Activated CD4-positive, alpha-beta T cell treated with anti-CD3 and anti-CD28 coated beads, Interleukin-2, amount 10 ng/mL, durations not matched to agents 7 days and 5 days (primary cell): ENCODE results near the gene FOXC1. TPM values are rescaled to one million over a fixed set of nuclear protein-coding genes. Genes with fewer than 3 reads are reported as not detected.

Source experiments
- CTCF ChIA-PET: fragments of 350-600 bp; sonication (Branson Sonifier 250); formaldehyde crosslinking; loops from one replicate; lab custom pipeline; 2021; ENCODE audit warnings: antibody characterized with exemption; lab: Charles Lee
- POLR2A ChIA-PET: fragments of 350-600 bp; sonication (Branson Sonifier 250); formaldehyde crosslinking; loops from one replicate; lab custom pipeline; 2021; ENCODE audit warnings: antibody characterized with exemption; lab: Charles Lee
- DNase-seq: peaks from one replicate; pipeline ENCODE4 v3.0.0-alpha.2; 2020
- H3K27ac Mint-ChIP-seq: one replicate; pipeline ENCODE4 v1.8.0; 2021; ENCODE audit warnings: mild to moderate bottlenecking, moderate library complexity, mixed read lengths
- H3K27me3 Mint-ChIP-seq: one replicate; pipeline ENCODE4 v1.8.0; 2021; ENCODE audit warnings: mixed read lengths
- H3K36me3 Mint-ChIP-seq: one replicate; pipeline ENCODE4 v1.8.0; 2021; ENCODE audit warnings: low read depth, mixed read lengths
- H3K4me1 Mint-ChIP-seq: one replicate; pipeline ENCODE4 v1.8.0; 2021; ENCODE audit warnings: mixed read lengths
- H3K4me3 Mint-ChIP-seq: one replicate; pipeline ENCODE4 v1.8.0; 2021; ENCODE audit warnings: mild to moderate bottlenecking, moderate library complexity, mixed read lengths
- H3K9me3 Mint-ChIP-seq: one replicate; pipeline ENCODE4 v1.8.0; 2021; ENCODE audit warnings: mixed read lengths
- total RNA-seq, 2 experiments: library from RNA; stranded (reverse); gene quantifications; one replicate each; pipeline ENCODE4 v1.2.3, GENCODE V29; 2021

Gene FOXC1
- not detected for total RNA-seq

GRCh38 chr6:1609648-1610496 is at the start of gene FOXC1:
FOXC1 (plus strand) TSS chr6:1609915; CDS start chr6:1610446, 531 bp downstream.
- Mint-ChIP-seq H3K4me1 (peaks cover 42% of the 10 kb centered on the region), H3K36me3 (peaks cover 4% of the 10 kb centered on the region), H3K27me3 (peaks cover 63% of the 10 kb centered on the region), H3K27ac (peak within 1 kb of the TSS; percentile 60), H3K9me3 (no peaks in the 10 kb centered on the region), H3K4me3 (peak within 1 kb of the TSS; percentile 63)
- no peak for DNase-seq
- POLR2A ChIA-PET: no interaction called here
- CTCF ChIA-PET: interaction anchor here (1.2 kb wide), 1 partner anchor 518 kb away, joined by 3 read pairs; no protein-coding TSS in a partner anchor

GRCh38 chr6:1560281-1561058 is 49.2 kb upstream of the FOXC1 start:
- Mint-ChIP-seq H3K4me3 (no peak overlapping the region), H3K27ac (no peak overlapping the region), H3K36me3 (no peaks in the 10 kb centered on the region), H3K9me3 (no peaks in the 10 kb centered on the region), H3K4me1 (peaks cover 2% of the 10 kb centered on the region), H3K27me3 (peaks cover 25% of the 10 kb centered on the region)
- no peak for DNase-seq
- CTCF ChIA-PET: interaction anchor here (1.6 kb wide), 1 partner anchor 37 kb away, joined by 4 read pairs; no protein-coding TSS in a partner anchor
- POLR2A ChIA-PET: no interaction called here

DNA sequence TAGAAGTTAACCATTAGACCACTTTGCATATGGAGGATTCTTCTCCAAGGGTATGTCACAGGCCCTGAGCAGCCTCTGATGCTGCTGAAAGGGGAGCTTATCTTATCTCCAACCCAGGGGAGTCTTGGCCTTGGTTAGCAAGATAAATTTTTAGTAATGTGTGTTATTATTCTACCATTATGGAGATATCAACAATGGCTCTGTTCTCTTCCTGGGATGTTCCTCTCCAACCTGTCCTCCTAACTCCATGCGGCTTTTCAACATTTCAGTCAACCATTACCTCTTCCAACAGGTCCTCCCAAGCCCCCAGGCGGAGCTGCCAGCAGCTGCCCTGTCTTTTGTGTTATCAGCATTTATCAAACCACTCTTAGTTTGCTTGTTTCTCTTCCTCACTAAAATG is 48.4 kb upstream of the FOXC1 start:
- ChIA-PET CTCF (interaction anchor here (1.6 kb wide), 1 partner anchor 38 kb away, joined by 4 read pairs; no protein-coding TSS in a partner anchor), POLR2A (no interaction called here)
- no peaks in the 10 kb centered on the region for H3K4me1 Mint-ChIP-seq
- H3K27me3 Mint-ChIP-seq: peaks cover 21% of the 10 kb centered on the region
- no peaks in the 10 kb centered on the region for H3K36me3 Mint-ChIP-seq
- H3K27ac Mint-ChIP-seq: no peak overlapping the region
- H3K4me3 Mint-ChIP-seq: no peak overlapping the region
- no peaks in the 10 kb centered on the region for H3K9me3 Mint-ChIP-seq
- no peak for DNase-seq

- no peak for DNase-seq
- H3K27me3 Mint-ChIP-seq: peaks cover 20% of the 10 kb centered on the region
- CTCF ChIA-PET: interaction anchor here (1.4 to 1.6 kb wide), 3 partner anchors 11 to 39 kb away, joined by 3 to 6 read pairs (median 4); no protein-coding TSS in a partner anchor
- H3K36me3 Mint-ChIP-seq: no peaks in the 10 kb centered on the region
- H3K4me1 Mint-ChIP-seq: no peaks in the 10 kb centered on the region
- H3K4me3 Mint-ChIP-seq: no peak overlapping the region
- POLR2A ChIA-PET: no interaction called here
- no peak overlapping the region for H3K27ac Mint-ChIP-seq
- no peaks in the 10 kb centered on the region for H3K9me3 Mint-ChIP-seq
Observed at GRCh38 chr6:1562171-1562955, 47.4 kb upstream of the FOXC1 start.

GRCh38 chr6:1569377-1569776 is 40.3 kb upstream of the FOXC1 start:
- Mint-ChIP-seq H3K27me3 (peaks cover 28% of the 10 kb centered on the region), H3K36me3 (peaks cover 7% of the 10 kb centered on the region), H3K4me3 (no peak overlapping the region), H3K4me1 (no peaks in the 10 kb centered on the region), H3K27ac (no peak overlapping the region), H3K9me3 (peaks cover 21% of the 10 kb centered on the region)
- CTCF ChIA-PET: no interaction called here
- DNase-seq: no peak
- POLR2A ChIA-PET: no interaction called here

- no peak overlapping the region for H3K4me3 Mint-ChIP-seq
- H3K27me3 Mint-ChIP-seq: peaks cover 21% of the 10 kb centered on the region
- CTCF ChIA-PET: no interaction called here
- POLR2A ChIA-PET: no interaction called here
- H3K27ac Mint-ChIP-seq: no peak overlapping the region
- DNase-seq: no peak
- no peaks in the 10 kb centered on the region for H3K4me1 Mint-ChIP-seq
- H3K9me3 Mint-ChIP-seq: peaks cover 21% of the 10 kb centered on the region
- peaks cover 7% of the 10 kb centered on the region for H3K36me3 Mint-ChIP-seq
Observed at GRCh38 chr6:1570848-1571247, 38.9 kb upstream of the FOXC1 start.

GRCh38 chr6:1572892-1573291 is 36.8 kb upstream of the FOXC1 start:
- Mint-ChIP-seq H3K4me3 (no peak overlapping the region), H3K36me3 (peaks cover 7% of the 10 kb centered on the region), H3K27me3 (peaks cover 22% of the 10 kb centered on the region), H3K27ac (no peak overlapping the region), H3K4me1 (no peaks in the 10 kb centered on the region), H3K9me3 (peaks cover 21% of the 10 kb centered on the region)
- ChIA-PET CTCF (interaction anchor here (0.8 to 1.4 kb wide), 4 partner anchors 9 to 24 kb away, joined by 3 to 4 read pairs (median 4); no protein-coding TSS in a partner anchor), POLR2A (no interaction called here)
- DNase-seq: no peak

DNA sequence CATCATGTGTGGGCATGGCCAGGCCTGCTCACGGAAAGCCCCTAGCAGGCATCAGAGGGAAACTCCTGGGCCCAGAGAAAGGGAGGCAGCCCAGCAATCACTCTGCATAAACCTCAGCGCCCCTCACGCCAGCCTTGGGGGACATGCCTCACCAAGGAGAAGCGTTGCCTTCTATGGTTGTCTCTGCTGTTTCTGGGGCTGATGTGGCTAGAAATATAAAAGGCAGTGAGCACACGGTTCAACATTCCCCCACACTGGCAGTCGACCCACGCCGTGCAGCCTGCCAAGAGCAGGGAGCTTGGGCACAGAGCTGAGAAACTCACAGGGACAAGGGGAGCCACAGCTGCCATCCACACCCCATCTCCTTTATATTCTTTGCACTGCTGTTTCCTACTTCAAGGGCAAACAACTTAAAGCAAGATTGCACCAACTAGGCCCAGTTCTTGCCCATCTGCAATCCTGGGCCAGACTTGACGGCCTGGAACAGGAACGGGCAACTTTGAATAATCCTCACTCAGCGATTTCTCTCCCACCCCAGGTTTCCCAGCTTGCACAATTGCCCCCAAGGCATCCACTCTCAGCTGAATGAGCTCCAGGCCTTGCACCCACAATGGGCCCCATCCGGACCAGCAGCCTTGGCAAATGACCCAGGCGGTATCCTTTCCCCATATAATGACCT is 35.5 kb upstream of the FOXC1 start:
- Mint-ChIP-seq H3K4me1 (no peaks in the 10 kb centered on the region), H3K27ac (no peak overlapping the region), H3K4me3 (no peak overlapping the region), H3K36me3 (peaks cover 7% of the 10 kb centered on the region), H3K9me3 (peaks cover 21% of the 10 kb centered on the region), H3K27me3 (peaks cover 22% of the 10 kb centered on the region)
- POLR2A ChIA-PET: no interaction called here
- DNase-seq: no peak
- CTCF ChIA-PET: interaction anchor here (0.9 to 1.5 kb wide), 4 partner anchors 11 to 52 kb away, joined by 3 to 6 read pairs (median 3); no protein-coding TSS in a partner anchor

DNA sequence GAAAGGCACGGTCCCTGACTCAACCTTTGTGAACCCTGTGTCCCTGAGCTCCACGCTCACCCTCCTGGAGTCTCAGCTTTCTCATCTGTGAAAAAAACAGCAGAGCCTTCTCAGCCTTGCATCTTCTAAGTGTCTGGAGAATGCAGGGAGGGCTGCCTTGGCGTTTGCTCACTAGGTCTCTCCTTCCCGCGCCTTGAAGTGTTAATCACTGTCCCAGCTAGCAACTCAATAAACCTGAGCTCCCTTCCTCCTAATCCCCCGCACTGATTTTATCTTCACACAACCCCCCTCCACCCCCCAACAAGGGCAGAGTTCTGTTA is 34.9 kb upstream of the FOXC1 start:
- CTCF ChIA-PET: interaction anchor here (1.4 to 1.5 kb wide), 3 partner anchors 12 to 23 kb away, joined by 3 to 6 read pairs (median 3); no protein-coding TSS in a partner anchor
- Mint-ChIP-seq H3K36me3 (peaks cover 7% of the 10 kb centered on the region), H3K27ac (no peak overlapping the region), H3K9me3 (peaks cover 21% of the 10 kb centered on the region), H3K27me3 (peaks cover 22% of the 10 kb centered on the region), H3K4me3 (no peak overlapping the region), H3K4me1 (no peaks in the 10 kb centered on the region)
- POLR2A ChIA-PET: no interaction called here
- no peak for DNase-seq

- Mint-ChIP-seq H3K27ac (no peak overlapping the region), H3K4me1 (no peaks in the 10 kb centered on the region), H3K36me3 (peaks cover 7% of the 10 kb centered on the region), H3K9me3 (peaks cover 18% of the 10 kb centered on the region), H3K27me3 (peaks cover 19% of the 10 kb centered on the region), H3K4me3 (no peak overlapping the region)
- ChIA-PET POLR2A (no interaction called here), CTCF (interaction anchor here (1.4 to 1.5 kb wide), 3 partner anchors 13 to 23 kb away, joined by 3 to 6 read pairs (median 3); no protein-coding TSS in a partner anchor)
- DNase-seq: no peak
Observed at GRCh38 chr6:1575210-1576041, 34.3 kb upstream of the FOXC1 start.

DNA sequence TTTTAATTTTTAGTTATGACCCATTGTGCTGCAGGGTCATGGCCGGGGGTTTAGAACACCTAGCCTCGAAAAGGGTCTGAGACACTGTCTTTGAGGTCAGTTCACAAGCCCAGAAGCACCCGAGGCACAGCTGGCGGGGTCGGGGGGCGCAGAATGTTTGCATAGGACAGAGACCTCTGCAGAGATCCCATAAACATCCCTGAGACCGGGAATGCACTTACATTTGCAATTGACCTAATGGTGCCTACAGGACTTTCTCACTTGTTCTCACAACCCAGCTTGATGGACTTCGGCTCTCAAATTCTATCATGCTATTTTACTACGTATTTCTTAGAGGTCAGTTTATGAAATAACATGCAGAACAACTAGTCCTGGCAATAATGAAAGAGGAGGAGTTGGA is 33.5 kb upstream of the FOXC1 start:
- DNase-seq: no peak
- Mint-ChIP-seq H3K27ac (no peak overlapping the region), H3K4me1 (no peaks in the 10 kb centered on the region), H3K36me3 (peaks cover 2% of the 10 kb centered on the region), H3K27me3 (peaks cover 12% of the 10 kb centered on the region), H3K4me3 (no peak overlapping the region), H3K9me3 (peaks cover 10% of the 10 kb centered on the region)
- CTCF ChIA-PET: no interaction called here
- POLR2A ChIA-PET: no interaction called here
